Psoas muscle (tissue), 8 donors: ENCODE data around the gene FBXL7. TPM values are rescaled to one million over a fixed set of nuclear protein-coding genes. Genes with fewer than 3 reads are reported as not detected.

Experiments
- ATAC-seq, 4 donors: fragments of 200-7000 bp; cut with Tn5 transposase; one replicate each; pipeline ENCODE4 v1.9.1; 2020; ENCODE audit warnings: moderate library complexity in 3 of 4, mild to moderate bottlenecking in 2 of 4
- DNase-seq, 2 donors: peaks; one replicate each; pipeline ENCODE4 v3.0.0-alpha.2; 2020
- H3K27ac ChIP-seq: fragments of 200-600 bp; one replicate; pipeline ENCODE4 v1.8.0; 2022
- H3K27me3 ChIP-seq, 3 donors: fragments of 200-600 bp in 1 of 3; one replicate each; pipeline versions ENCODE4 v1.6.1 to v1.8.0; 2013 to 2022; ENCODE audit warnings: low read length in 2 of 3, mild to moderate bottlenecking in 2 of 3, moderate library complexity in 1 of 3; ENCODE audit not compliant: insufficient read depth in 3 of 3
- H3K36me3 ChIP-seq, 2 donors: fragments of 200-600 bp in 1 of 2; one replicate each; pipeline versions ENCODE4 v1.6.1 to v1.8.0; 2013 to 2022; ENCODE audit warnings: low read depth in 1 of 2, mild to moderate bottlenecking in 1 of 2, moderate library complexity in 1 of 2; ENCODE audit not compliant: insufficient read depth in 1 of 2
- H3K4me1 ChIP-seq: fragments of 200-600 bp; one replicate; pipeline ENCODE4 v1.8.0; 2022
- H3K4me3 ChIP-seq: fragments of 200-600 bp; one replicate; pipeline ENCODE4 v1.8.0; 2022; ENCODE audit warnings: mild to moderate bottlenecking
- H3K9me3 ChIP-seq: fragments of 200-600 bp; one replicate; pipeline ENCODE4 v1.8.0; 2022
- WGBS, 3 donors: extraction: QIAGEN DNeasy Blood & Tissue Kit; methylation state at CpG; one replicate each; pipeline versions ENCODE4 v1.1.6 to v1.1.7; 2013; 5-methylcytosine and 5-hydroxymethylcytosine counted together
- intact Hi-C, 2 donors: fragments of 100-400 bp; cut with DNase I; formaldehyde crosslinking; loops; one replicate each; pipeline versions ENCODE4 v1.11.0 to v1.14.2; 2022
- polyA plus RNA-seq, 3 donors: library from polyadenylated mRNA; stranded (reverse); fragments of 200-250 nt; gene quantifications; one replicate each; pipeline ENCODE4 v1.2.3, GENCODE V29; 2013
- total RNA-seq, 4 donors: library from RNA; stranded (reverse); fragmentation: NEBNext Ultra II Directional in 2 of 4; extraction: Animal tissue kit (Norgen Biotek cat#: 25700) in 2 of 4; gene quantifications; one replicate each; pipeline versions ENCODE4 v1.2.1 to v1.2.4, GENCODE V29; 2021 to 2023
- TF ChIP-seq, protein P1 (sequence below): fragments of 200-600 bp; IDR thresholded peaks from one replicate; pipeline ENCODE4 v1.8.0; 2022; ENCODE audit warnings: antibody characterized with exemption
- donor health status: healthy with polysubstance abuse.
- donor health status: DM: no; HTN: no; CAD: no; lungs with moderate emphysema.
- donor health status: Bipolar disorder and iron deficiency.
- donor health status: healthy.
- donor health status: DM: yes; HTN: yes; CAD: no.
- donor health status: DM: no; HTN: no; CAD: no.
- donor health status: DM: no; HTN: no; CAD: no.
- donor health status: DM: yes; HTN: yes; CAD: no.

Gene FBXL7
- total and polyA plus RNA-seq, 7 donors: 1.6 to 7.5 (median 2.6) TPM

DNA sequence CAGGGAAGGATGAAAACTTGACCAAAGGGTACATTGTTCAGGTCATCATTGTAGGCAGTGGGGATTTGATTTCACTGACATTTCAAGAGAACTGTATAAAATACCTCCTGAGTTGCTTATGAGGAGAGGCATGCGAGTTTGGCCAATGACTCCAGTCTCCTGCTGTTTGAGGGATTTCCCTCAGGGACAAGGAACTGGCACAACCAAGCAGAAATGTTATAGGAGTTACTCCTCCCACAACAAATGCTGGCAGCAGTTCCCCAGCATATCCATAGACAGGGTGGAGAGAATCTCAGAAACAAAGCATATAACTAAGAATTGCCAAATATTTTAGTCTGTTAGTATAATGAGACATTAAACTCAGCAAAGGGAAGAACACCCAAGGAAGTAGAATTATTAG, 47.2 kb upstream of the FBXL7 start:
- Histone ChIP-seq H3K9me3 (peaks cover 8% of the 10 kb centered on the region), H3K4me1 (no peaks in the 10 kb centered on the region), H3K36me3 (no peaks in the 10 kb centered on the region), H3K27ac (no peak overlapping the region), H3K4me3 (no peak overlapping the region), H3K27me3 (no peaks in the 10 kb centered on the region)
- DNase-seq (no peak), ATAC-seq (no peak)
- WGBS, 3 donors: 21 to 33% (median 24%) methylated on average over 1 of the region's 1 CpG
- intact Hi-C loops: no loop called here
- TF ChIP-seq, protein P1, sequence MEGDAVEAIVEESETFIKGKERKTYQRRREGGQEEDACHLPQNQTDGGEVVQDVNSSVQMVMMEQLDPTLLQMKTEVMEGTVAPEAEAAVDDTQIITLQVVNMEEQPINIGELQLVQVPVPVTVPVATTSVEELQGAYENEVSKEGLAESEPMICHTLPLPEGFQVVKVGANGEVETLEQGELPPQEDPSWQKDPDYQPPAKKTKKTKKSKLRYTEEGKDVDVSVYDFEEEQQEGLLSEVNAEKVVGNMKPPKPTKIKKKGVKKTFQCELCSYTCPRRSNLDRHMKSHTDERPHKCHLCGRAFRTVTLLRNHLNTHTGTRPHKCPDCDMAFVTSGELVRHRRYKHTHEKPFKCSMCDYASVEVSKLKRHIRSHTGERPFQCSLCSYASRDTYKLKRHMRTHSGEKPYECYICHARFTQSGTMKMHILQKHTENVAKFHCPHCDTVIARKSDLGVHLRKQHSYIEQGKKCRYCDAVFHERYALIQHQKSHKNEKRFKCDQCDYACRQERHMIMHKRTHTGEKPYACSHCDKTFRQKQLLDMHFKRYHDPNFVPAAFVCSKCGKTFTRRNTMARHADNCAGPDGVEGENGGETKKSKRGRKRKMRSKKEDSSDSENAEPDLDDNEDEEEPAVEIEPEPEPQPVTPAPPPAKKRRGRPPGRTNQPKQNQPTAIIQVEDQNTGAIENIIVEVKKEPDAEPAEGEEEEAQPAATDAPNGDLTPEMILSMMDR: no peak

DNA sequence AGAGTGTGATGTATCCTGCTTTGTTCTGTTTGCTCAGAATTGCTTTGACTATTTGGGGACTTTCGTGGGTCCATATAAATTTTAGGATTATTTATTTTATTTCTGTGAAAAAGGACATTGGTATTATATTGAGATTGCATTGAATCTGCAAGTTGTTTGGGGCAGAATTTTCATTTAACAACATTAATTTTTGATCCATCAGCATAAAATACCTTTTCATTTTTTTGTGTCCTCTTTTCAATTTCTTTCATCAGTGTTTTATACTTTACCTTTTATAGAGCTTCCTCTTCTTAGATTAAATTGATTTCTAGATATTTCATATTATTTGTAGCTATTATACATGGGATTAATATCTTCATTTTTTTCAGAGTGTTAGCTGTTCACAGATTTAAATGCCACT, 40.8 kb upstream of the FBXL7 start:
- H3K27me3 ChIP-seq: no peaks in the 10 kb centered on the region
- intact Hi-C loops: no loop called here

DNA sequence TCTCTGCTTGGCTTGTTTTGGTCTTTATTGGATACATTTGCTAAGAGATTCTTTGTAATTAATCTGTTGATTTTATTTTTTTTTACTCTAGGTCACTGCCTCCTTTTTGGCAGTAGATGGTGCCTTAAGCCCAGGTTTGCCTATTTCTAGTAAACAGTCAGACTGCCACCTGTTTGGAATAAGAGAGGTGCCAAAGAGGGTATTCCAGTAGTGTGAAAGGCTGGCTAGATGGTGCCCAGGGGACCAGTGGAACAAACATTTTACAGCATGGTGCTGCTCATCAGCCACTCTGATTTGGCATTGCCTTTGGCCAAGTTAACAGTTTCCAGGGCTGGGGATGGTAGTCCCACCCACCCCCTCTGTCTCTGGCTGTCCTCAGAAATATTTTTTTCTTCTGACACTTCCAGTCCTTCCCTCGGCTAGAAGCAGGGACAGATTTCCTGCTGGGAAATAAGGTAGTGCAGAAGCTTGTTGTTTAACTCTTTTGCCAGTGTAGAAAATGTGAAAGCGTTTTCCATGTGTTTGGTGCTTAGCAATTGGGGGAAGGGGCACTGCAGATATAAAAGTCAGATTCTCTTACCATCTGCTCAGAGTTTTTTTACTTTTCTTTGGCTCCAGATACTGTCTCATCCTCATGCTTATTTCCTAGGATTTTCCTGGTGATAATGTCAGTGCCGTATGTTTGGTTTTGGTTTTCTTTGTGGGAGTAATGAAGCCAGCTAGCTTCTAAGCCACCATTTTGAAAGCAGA, 36.6 kb upstream of the FBXL7 start:
- intact Hi-C loops: loop anchor here in 1 of 2 donors (10.0 kb wide), 1 partner anchor 361 kb away; no protein-coding TSS in a partner anchor
- H3K36me3 ChIP-seq: no peaks in the 10 kb centered on the region
- TF ChIP-seq, protein P1: peak; percentile 27
- ATAC-seq (no peak), DNase-seq (no peak)
- whole genome bisulfite sequencing, 3 donors: 13 to 23% (median 20%) methylated on average over 3 of the region's 3 CpGs
- H3K4me1 ChIP-seq: no peaks in the 10 kb centered on the region
- no peaks in the 10 kb centered on the region for H3K27me3 ChIP-seq
- H3K27ac ChIP-seq: no peak overlapping the region
- peaks cover 4% of the 10 kb centered on the region for H3K9me3 ChIP-seq
- no peak overlapping the region for H3K4me3 ChIP-seq

More for the DNA sequence above, 40.8 kb upstream of the FBXL7 start:
- H3K9me3 ChIP-seq: peaks cover 12% of the 10 kb centered on the region
- H3K4me1 ChIP-seq: no peaks in the 10 kb centered on the region
- no peak overlapping the region for H3K27ac ChIP-seq
- 74 to 75% (median 75%) methylated on average over 1 of the region's 1 CpG for WGBS, 3 donors
- ATAC-seq (no peak), DNase-seq (no peak)
- H3K36me3 ChIP-seq: no peaks in the 10 kb centered on the region
- TF ChIP-seq, protein P1: no peak
- no peak overlapping the region for H3K4me3 ChIP-seq

DNA sequence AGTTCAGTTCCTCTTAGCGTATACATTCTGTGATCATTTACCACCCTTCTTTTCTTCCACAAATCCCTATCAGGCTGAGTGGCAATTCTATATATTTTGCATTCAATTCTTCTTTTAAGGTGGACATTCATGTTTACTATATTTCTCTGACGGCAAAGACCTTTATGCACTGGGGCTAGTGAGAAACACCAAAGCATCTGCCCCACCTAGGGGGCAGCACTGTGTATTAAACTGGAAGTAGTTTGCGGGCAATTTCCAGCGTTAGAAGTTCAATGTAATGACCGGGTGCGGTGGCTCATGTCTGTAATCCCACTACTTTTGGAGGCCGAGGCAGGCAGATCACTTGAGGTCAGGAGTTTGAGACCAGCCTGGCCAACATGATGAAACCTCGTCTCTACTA, 27.9 kb upstream of the FBXL7 start:
- no peaks in the 10 kb centered on the region for H3K4me1 ChIP-seq
- DNase-seq (no peak), ATAC-seq (no peak)
- no peak overlapping the region for H3K27ac ChIP-seq
- no peaks in the 10 kb centered on the region for H3K36me3 ChIP-seq
- H3K27me3 ChIP-seq: no peaks in the 10 kb centered on the region
- intact Hi-C loops: no loop called here
- TF ChIP-seq, protein P1: no peak
- H3K9me3 ChIP-seq: peaks cover 4% of the 10 kb centered on the region
- WGBS, 3 donors: 90 to 97% (median 94%) methylated on average over 8 of the region's 8 CpGs
- H3K4me3 ChIP-seq: no peak overlapping the region
